SHP77 treated with DMSO at 0.1 percent for 48 hours (cell line): ENCODE data around the gene SLC39A1.

ENCODE experiments used
- DNase-seq: peaks from one replicate; lab custom pipeline; 2025; lab: John Stamatoyannopoulos, UW

SLC39A1 gene

DNA sequence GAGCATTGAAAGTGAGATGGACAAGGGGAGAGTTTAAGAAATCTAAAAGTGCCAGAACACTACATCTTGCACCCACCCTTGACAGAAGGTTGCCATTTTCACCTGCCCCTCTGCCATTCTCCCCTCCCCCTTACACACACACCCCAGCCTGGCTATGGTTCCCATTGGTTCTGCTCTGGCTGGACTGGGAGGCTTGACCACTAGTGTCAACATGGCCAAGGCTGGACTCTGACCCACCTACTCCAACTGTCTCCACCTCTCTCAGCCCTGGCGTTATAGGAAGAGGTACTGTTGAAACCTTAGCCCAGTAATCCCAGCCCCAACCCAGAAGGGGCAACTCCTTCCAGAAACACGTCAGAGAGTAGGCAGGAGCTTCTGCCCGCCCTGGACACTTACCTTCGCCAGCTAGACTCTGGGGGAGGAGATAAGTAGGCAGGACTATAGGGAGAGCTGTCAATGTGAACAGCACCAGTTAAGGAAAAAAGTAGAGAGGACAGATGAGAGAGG, 9.4 kb downstream of the SLC39A1 start:
- no peak for DNase-seq

DNA sequence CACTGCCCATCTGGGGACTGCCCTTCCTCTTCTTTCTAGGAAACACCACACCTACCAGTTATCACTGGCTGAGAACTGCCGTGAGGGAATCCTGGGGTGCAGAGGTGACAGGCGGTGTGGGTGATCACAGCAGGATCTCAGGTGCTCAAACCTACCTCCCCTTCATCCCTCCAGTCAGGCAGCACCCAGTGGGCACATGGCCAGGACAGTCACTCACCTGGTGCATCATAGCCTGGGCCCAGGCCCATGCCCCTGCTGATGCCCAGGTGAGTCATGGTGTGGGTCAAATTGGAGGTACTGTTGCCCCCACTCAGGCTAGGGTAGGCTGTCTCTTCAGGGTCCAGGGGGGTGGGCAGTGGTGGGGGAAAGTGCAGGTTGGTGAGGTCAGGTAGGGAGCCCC, 11.5 kb downstream of the SLC39A1 start:
- DNase-seq: no peak

GRCh38 chr1:153951183-153951582, 12.2 kb downstream of the SLC39A1 start:
- no peak for DNase-seq

DNA sequence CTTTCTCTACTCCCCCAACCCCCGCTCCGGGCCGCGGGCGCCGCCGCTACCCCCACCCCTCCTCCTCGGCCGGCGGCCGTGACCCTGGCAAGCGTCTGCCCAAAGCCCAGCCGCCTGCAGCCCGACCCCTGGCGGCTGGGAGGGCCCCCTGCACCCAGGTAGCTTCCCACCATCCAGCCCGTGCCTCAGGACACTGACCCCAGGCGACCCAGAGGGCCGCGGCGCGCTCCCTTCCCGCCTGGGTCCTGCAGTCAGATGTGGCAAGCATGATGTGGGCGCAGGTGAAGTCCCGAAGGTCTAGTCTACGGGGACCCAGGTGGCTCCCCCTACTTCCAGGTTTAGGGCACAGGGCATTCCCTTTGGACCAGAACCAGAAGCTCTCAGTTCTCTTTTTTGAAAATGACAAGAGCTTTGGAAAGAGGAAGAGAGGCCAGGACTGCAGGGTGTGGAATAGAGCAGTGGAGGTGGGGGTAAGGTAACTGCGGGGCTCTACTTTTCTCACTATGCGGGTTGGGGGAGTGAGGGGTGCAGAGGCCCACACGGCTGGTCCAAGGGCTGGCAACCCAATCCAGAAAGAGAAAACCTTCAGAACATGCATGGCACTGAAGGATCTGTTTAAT, 16.6 kb downstream of the SLC39A1 start, which contains the start of gene DENND4B:
Gene DENND4B (minus strand): TSS at position 97 of the 620 bp plus-strand sequence. CDS start 2,344 bp downstream, outside the sequence.
- DNase-seq: peak; percentile 82

- no peak for DNase-seq
Observed at GRCh38 chr1:153945795-153946621, 17.3 kb downstream of the SLC39A1 start.

GRCh38 chr1:153945131-153945794, 18.1 kb downstream of the SLC39A1 start:
- DNase-seq: no peak

GRCh38 chr1:153944827-153945117, 18.6 kb downstream of the SLC39A1 start:
- no peak for DNase-seq

GRCh38 chr1:153944005-153944826, 19.1 kb downstream of the SLC39A1 start:
- DNase-seq: no peak

DNA sequence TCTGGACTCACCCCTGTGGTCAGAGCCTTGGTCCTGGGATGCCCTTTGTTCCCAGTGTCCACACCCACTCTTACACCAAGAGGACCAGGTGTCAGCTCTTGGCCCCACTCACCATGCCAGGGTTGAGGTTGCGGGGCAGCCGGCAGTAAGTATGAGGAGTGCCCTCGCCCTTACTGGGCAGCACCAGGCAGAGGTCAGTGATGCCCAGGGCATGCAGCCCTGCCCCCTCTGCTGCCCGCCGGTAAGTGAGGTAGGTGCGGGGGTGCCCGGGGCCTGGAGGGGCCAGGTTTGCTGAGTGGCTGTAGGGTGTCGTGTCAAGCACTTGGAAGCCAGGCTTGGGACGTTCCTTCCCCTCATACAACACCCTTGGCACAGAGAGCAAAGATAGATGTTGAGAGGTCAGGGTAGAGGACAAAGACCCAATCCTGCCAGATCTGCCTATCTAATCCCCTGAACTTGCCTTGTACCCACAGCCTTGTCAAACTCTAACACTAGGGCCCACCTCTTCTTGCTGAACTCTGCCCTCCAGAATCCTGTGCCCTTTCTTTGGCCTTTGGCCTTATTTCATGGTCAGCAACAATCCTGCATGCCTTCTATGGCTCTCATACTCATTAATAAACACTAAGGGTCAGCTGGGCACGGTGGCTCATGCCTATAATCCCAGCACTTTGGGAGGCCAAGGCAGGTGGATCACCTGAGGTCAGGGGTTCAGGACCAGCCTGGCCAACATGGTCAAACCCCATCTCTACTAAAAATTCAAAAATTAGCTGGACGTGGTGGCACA, 20.4 kb downstream of the SLC39A1 start:
- no peak for DNase-seq

GRCh38 chr1:153941826-153942725, 21.3 kb downstream of the SLC39A1 start:
- DNase-seq: no peak

- no peak for DNase-seq
Observed at GRCh38 chr1:153940756-153941155, 22.6 kb downstream of the SLC39A1 start.

DNA sequence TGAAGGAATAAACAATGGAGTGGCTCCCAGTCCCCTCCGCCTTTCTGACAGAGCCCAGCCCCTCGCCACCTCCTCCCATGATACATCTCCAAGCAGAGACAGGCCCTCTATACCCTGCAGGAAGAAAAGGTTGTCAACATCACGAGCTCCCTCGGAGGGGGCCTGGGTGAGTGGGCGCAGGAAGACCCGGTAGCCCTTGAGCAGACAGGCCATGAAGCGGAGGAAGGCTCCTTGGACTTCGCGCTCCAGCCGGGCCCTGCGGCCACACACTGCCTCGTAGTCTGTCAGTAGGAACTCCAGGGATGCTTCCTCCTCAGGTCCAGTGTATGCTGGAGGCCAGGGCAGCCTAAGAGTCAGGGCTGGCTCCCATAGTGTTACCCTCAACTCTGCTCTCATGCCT, 23.9 kb downstream of the SLC39A1 start:
- no peak for DNase-seq

- DNase-seq: no peak
Observed at GRCh38 chr1:153938996-153939395, 24.3 kb downstream of the SLC39A1 start.

DNA sequence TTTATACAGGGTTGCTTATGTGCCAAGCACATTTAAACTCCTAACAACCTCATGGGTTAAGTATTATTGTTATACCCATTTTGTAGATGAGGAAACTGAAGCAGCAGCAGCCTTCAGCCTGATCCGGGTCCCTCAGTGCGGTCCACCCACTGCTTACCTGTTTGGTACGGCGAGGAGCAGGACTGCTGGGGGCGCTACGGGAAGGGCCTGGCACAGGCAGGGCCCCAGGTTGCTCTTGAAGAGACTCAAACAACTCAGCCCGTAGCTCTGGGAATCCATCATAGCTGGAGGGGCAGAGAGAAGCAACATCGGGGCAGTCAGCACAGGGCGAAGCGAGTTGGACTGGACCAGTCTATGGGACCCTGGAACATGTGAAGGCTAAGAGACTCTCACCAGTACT, 26.0 kb downstream of the SLC39A1 start:
- no peak for DNase-seq

DNA sequence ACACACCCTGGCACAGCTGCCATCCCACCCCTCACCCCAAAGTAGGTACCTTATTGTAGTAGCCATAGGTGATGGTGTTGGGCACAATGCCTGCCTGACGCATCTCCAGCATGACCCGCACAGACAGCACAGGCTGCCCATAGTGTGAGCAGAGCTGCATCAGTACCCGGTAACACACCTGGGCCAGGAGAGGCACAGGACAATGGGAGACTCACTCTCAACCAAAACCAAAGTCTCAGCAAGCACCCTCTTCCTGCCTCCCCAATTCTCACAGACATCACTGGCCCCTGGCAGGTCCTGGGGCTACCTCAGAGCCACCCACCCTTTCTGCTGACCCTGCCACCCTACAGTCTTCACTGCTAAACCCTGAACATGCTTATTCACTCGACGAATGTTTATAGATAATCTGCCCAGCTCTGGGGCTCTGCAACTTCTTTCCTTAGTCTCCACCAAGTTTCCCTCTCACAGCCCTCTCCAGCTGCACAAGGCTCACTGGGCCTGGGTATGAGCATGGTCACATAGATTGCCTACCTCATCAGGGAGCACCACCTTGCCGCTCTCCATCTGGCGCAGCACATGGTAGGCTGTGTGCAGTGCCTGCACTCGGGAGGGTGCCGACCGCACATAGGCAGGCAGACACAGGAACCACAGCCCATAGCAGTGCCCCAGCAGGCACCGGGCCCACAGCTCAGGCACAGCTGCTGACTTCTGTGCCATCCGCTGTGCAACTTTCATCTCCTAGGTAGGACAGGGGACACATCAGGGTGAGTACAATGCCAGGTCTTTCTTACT, 27.1 kb downstream of the SLC39A1 start:
- DNase-seq: no peak

GRCh38 chr1:153934746-153935145, 28.6 kb downstream of the SLC39A1 start:
- DNase-seq: no peak

- no peak for DNase-seq
Observed at GRCh38 chr1:153933955-153934354, 29.4 kb downstream of the SLC39A1 start.

DNA sequence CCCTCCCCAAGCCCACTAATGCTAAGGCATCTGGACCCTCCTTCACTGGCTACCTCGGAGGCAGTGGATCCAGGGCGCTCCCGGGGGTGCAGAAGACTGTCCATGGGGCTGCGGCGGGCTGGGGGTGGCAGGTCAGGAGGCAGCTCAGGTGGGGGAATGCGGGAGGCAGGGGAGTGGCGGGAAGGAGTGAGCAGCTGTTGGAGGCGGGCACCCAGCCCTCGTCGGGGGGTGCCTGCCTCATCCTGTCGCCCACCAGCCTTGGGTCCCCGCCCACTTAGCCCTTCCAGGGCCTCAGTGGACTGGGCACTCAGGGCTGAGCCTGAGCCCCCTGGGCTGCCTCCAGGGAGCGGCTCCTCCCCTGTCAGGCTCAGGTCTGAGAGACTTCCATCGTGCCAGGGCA, 29.9 kb downstream of the SLC39A1 start:
- DNase-seq: no peak
